Heart left ventricle (tissue), 16 donors: ENCODE data around the gene KRTAP2-1. TPM values are rescaled to one million over a fixed set of nuclear protein-coding genes. Genes with fewer than 3 reads are reported as not detected.
"Not testable (repeated sequence)": the region's sequence is repeated elsewhere in the genome, so short reads cannot be mapped to it uniquely, and the experiment has no call there.

Experiments used
- ATAC-seq, 4 donors: fragments of 200-7000 bp; cut with Tn5 transposase; one replicate each; pipeline ENCODE4 v1.9.1; 2020 to 2022; ENCODE audit warnings: moderate library complexity in 4 of 4, mild to moderate bottlenecking in 3 of 4, moderate number of reproducible peaks in 1 of 4
- DNase-seq, 5 donors: peaks; one replicate each; pipeline ENCODE4 v3.0.0-alpha.2; 2020
- H3K27ac ChIP-seq, 12 donors: fragments of 200-600 bp; sonication (generic) in 4 of 12; one replicate each; pipeline versions ENCODE4 v1.5.0 to v1.8.0; 2016 to 2022; ENCODE audit warnings: mild to moderate bottlenecking in 2 of 12
- H3K27me3 ChIP-seq, 9 donors: fragments of 200-600 bp; sonication (generic) in 2 of 9; one replicate each; pipeline versions ENCODE4 v1.5.1 to v1.8.0; 2016 to 2022; ENCODE audit warnings: mild to moderate bottlenecking in 3 of 9
- H3K36me3 ChIP-seq, 9 donors: fragments of 200-600 bp; sonication (generic) in 2 of 9; one replicate each; pipeline versions ENCODE4 v1.5.0 to v1.8.0; 2018 to 2022; ENCODE audit warnings: mild to moderate bottlenecking in 2 of 9
- H3K4me1 ChIP-seq, 12 donors: fragments of 200-600 bp; sonication (generic) in 4 of 12; one replicate each; pipeline versions ENCODE4 v1.5.0 to v1.8.0; 2016 to 2022; ENCODE audit warnings: mild to moderate bottlenecking in 3 of 12
- H3K4me3 ChIP-seq, 12 donors: fragments of 200-600 bp; sonication (generic) in 4 of 12; one replicate each; pipeline versions ENCODE4 v1.5.0 to v1.8.0; 2017 to 2022; ENCODE audit warnings: mild to moderate bottlenecking in 9 of 12, moderate library complexity in 4 of 12
- H3K9me3 ChIP-seq, 12 donors: fragments of 200-600 bp; sonication (generic) in 4 of 12; one replicate each; pipeline versions ENCODE4 v1.5.0 to v1.8.0; 2016 to 2022; ENCODE audit warnings: mild to moderate bottlenecking in 1 of 12
- POLR2A ChIP-seq, 2 donors: fragments of 450-650 bp; IDR thresholded peaks; one replicate each; pipeline ENCODE4 v1.6.1; 2017; ENCODE audit warnings: antibody characterized with exemption in 2 of 2, mild to moderate bottlenecking in 2 of 2, moderate library complexity in 2 of 2
- WGBS, 4 donors: extraction: QIAGEN DNeasy Blood & Tissue Kit in 2 of 4; methylation state at CpG; one replicate each; pipeline versions ENCODE4 v1.1.5 to v1.1.7; 2013 to 2018; 5-methylcytosine and 5-hydroxymethylcytosine counted together
- intact Hi-C, 10 donors: fragments of 100-400 bp; cut with DNase I; formaldehyde crosslinking; loops; one replicate each; pipeline versions ENCODE4 v1.11.1 to v1.14.2; 2022
- polyA plus RNA-seq, 2 donors: library from polyadenylated mRNA; stranded (reverse); fragments of 200-250 nt; gene quantifications; one replicate each; pipeline ENCODE4 v1.2.3, GENCODE V29; 2013
- total RNA-seq, 9 donors: library from RNA; depleted of rRNA in 2 of 9; stranded (reverse); fragments of >200 nt in 2 of 9; fragmentation: NEBNext Ultra II Directional in 3 of 9; extraction: Animal tissue kit (Norgen Biotek cat#: 25700) in 3 of 9; gene quantifications; one replicate each; pipeline versions ENCODE4 v1.1.0 to v1.2.4, GENCODE V29; 2016 to 2023
- TF ChIP-seq, protein P1 (sequence below), 12 donors: fragments of 200-600 bp; sonication (generic) in 4 of 12; IDR thresholded peaks; one replicate each; pipeline versions ENCODE4 v1.5.0 to v1.8.0; 2018 to 2022; ENCODE audit warnings: antibody characterized with exemption in 12 of 12, mild to moderate bottlenecking in 5 of 12
- donor health status: ischemic (EF 13 %, LVEDD 7.1; RV severe dilation, severe dysfunction).
- donor health status: healthy with polysubstance abuse.
- donor health status: DM: no; HTN: yes; CAD: no.
- donor health status: DM: no; HTN: no; CAD: no.
- donor health status: ischemic (EF 25% LVEDD 6.9; RV normal size, moderate dysfunction).
- donor health status: ischemic (EF 25% LVEDD 5.7; RV mildly dilated, moderate dysfunction).
- donor health status: healthy.
- donor health status: DM: yes; HTN: yes; CAD: no.
- donor health status: ischemic (EF 35%, LVEDD 5.7; RV mildly dilated, moderate dysfunction).
- donor health status: nonischemic (EF 11% LVEDD 7.7; RV severe dilation, severe dysfunction).
- donor health status: DM: yes; HTN: yes; CAD: no.
- donor health status: PGD.
- donor health status: ischemic (EF 29% LVEDD 5.4; RV normal size, mild dysfunction).
- donor health status: nonischemic (EF 23%, LVEDD 6.1; RV moderate dilation, normal function).

Gene KRTAP2-1
- total and polyA plus RNA-seq, 11 donors = not detected

DNA sequence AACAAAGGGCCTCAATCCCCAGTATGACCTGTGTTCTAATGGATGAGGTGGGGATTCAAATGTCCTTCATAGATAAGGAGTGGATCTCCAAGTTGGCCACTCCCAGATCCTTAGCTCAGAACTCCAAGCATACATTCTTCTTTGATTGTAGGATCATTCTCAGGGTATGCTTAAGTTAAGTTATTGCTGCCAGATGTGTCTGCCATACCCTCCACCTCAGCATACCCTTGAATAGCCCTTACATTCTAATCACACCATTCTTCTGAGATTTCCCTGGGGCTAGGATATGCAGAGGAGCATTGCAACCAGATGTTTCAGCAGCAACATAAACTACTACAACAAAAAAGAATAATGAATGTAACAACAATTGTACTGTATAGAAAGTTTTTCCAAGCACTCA lies 20.2 kb upstream of the KRTAP2-1 start:
- no peaks in the 10 kb centered on the region for H3K36me3 ChIP-seq
- TF ChIP-seq POLR2A (IDR thresholded peaks at IDR 0.05) = no peak
- TF ChIP-seq, protein P1, sequence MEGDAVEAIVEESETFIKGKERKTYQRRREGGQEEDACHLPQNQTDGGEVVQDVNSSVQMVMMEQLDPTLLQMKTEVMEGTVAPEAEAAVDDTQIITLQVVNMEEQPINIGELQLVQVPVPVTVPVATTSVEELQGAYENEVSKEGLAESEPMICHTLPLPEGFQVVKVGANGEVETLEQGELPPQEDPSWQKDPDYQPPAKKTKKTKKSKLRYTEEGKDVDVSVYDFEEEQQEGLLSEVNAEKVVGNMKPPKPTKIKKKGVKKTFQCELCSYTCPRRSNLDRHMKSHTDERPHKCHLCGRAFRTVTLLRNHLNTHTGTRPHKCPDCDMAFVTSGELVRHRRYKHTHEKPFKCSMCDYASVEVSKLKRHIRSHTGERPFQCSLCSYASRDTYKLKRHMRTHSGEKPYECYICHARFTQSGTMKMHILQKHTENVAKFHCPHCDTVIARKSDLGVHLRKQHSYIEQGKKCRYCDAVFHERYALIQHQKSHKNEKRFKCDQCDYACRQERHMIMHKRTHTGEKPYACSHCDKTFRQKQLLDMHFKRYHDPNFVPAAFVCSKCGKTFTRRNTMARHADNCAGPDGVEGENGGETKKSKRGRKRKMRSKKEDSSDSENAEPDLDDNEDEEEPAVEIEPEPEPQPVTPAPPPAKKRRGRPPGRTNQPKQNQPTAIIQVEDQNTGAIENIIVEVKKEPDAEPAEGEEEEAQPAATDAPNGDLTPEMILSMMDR (IDR thresholded peaks at IDR 0.05) = no peak
- H3K4me1 ChIP-seq = no peaks in the 10 kb centered on the region
- H3K4me3 ChIP-seq = no peak overlapping the region
- ATAC-seq (no peak), DNase-seq (no peak)
- H3K27ac ChIP-seq = no peak overlapping the region
- intact Hi-C loops = no loop called here
- peaks cover 0 to 13% (median 0%) of the 10 kb centered on the region in 9 donors for H3K27me3 ChIP-seq
- no peaks in the 10 kb centered on the region for H3K9me3 ChIP-seq

DNA sequence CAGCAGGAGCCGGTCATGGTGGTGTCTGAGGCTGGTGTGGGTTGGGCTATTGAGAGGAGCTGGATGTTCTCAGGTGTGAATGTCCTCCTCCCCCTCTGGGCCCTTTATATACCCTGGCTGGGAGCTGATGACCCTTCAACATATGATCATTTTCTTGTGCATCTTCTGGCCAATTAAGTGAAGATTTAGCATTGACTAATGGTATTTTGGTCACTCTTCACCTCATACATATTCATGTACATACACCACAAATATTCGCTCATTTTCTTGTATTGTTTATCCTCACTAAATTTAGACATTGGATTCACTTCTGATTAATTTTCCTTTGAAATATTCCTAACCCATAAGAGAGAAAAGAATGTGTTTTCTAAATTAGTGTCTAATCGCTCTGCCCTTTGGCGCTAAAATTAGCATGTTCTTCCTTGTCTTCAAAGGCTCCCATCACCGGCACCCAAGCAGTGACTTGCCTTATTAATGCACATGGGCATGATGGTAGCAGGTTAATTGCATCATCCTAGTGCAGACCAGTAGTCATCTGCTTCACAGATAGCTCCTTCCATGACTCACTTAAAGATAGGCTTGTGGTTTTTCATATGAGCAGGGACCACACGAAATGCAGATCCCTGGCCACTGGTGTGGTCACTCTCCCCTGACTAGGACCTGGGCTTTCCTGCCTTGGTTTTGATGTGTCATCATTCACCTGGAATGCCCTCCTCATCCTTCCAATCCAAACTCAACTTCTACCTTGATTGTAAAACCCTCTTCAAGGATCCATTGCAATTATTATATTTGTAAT lies 18.9 kb upstream of the KRTAP2-1 start, which contains the start of gene KRTAP2-4:
KRTAP2-4 (minus strand) TSS at position 51 of the 796 bp plus-strand sequence; CDS start at position 17, 34 bp downstream.
- H3K27me3 ChIP-seq = peaks cover 0 to 22% (median 3%) of the 10 kb centered on the region in 9 donors
- DNase-seq (no peak), ATAC-seq (no peak)
- H3K4me1 ChIP-seq = no peaks in the 10 kb centered on the region
- no peak within 1 kb of the TSS for H3K4me3 ChIP-seq
- H3K36me3 ChIP-seq = no peaks in the 10 kb centered on the region
- no peaks in the 10 kb centered on the region for H3K9me3 ChIP-seq
- intact Hi-C loops = no loop called here
- H3K27ac ChIP-seq = no peak within 1 kb of the TSS
- WGBS, 4 donors = 78 to 96% (median 88%) methylated on average over 6 of the region's 6 CpGs
- TF ChIP-seq, protein P1 (IDR thresholded peaks at IDR 0.05) = no peak
- TF ChIP-seq POLR2A (IDR thresholded peaks at IDR 0.05) = no peak

- ATAC-seq, H3K27ac ChIP-seq, H3K9me3 ChIP-seq, H3K36me3 ChIP-seq, H3K4me3 ChIP-seq, H3K4me1 ChIP-seq, intact Hi-C loops, DNase-seq: not testable (repeated sequence)
- WGBS, 4 donors = 57 to 68% (median 64%) methylated on average over 7 of the region's 16 CpGs
- peaks cover 0 to 31% (median 8%) of the 10 kb centered on the region in 9 donors for H3K27me3 ChIP-seq
Measured at GRCh38 chr17:41065016-41065689, 18.0 kb upstream of the KRTAP2-1 start.

- ATAC-seq = no peak
- Histone ChIP-seq H3K4me1 (no peaks in the 10 kb centered on the region), H3K9me3 (no peaks in the 10 kb centered on the region), H3K27ac (no peak overlapping the region), H3K27me3 (peaks cover 0 to 35% (median 10%) of the 10 kb centered on the region in 9 donors), H3K36me3 (no peaks in the 10 kb centered on the region), H3K4me3 (no peak overlapping the region)
- no peak for DNase-seq
- TF ChIP-seq POLR2A (IDR thresholded peaks at IDR 0.05) = no peak
- TF ChIP-seq, protein P1 (IDR thresholded peaks at IDR 0.05) = no peak
- intact Hi-C loops = no loop called here
- WGBS, 4 donors = 74 to 90% (median 82%) methylated on average over 1 of the region's 1 CpG
Measured at GRCh38 chr17:41064301-41064700, 17.2 kb upstream of the KRTAP2-1 start.
